Endodermal cell (in vitro differentiated cells): Measurements from ENCODE around the gene LSP1. TPM values are rescaled to one million over a fixed set of nuclear protein-coding genes. Genes with fewer than 3 reads are reported as not detected.

Source experiments
- DNase-seq: peaks from one replicate; pipeline ENCODE4 v3.0.0-alpha.2; 2017
- H3K27ac ChIP-seq: 2 replicates; pipeline ENCODE4 v1.5.1; 2013; ENCODE audit warnings: mild to moderate bottlenecking, low read depth, low read length, moderate library complexity
- H3K27me3 ChIP-seq: 2 replicates; pipeline ENCODE4 v1.6.1; 2013; ENCODE audit warnings: mild to moderate bottlenecking, low read length, moderate library complexity; ENCODE audit not compliant: insufficient read depth, control insufficient read depth, poor library complexity, severe bottlenecking
- H3K36me3 ChIP-seq: 2 replicates; pipeline ENCODE4 v1.7.0; 2013; ENCODE audit warnings: mild to moderate bottlenecking, low read length, moderate library complexity; ENCODE audit not compliant: control insufficient read depth, insufficient read depth
- H3K4me1 ChIP-seq: one replicate; pipeline ENCODE4 v1.7.0; 2013; ENCODE audit warnings: low read length; ENCODE audit not compliant: control insufficient read depth, insufficient read depth
- H3K4me3 ChIP-seq: 2 replicates; pipeline ENCODE4 v1.5.1; 2013; ENCODE audit warnings: mild to moderate bottlenecking, low read length, moderate library complexity
- H3K9ac ChIP-seq: 2 replicates; pipeline ENCODE4 v1.6.1; 2013; ENCODE audit warnings: mild to moderate bottlenecking, low read length, moderate library complexity; ENCODE audit not compliant: poor library complexity, severe bottlenecking; ENCODE audit errors: extremely low read depth
- H3K9me3 ChIP-seq: 2 replicates; pipeline ENCODE4 v1.6.1; 2013; ENCODE audit warnings: mild to moderate bottlenecking, low read length, moderate library complexity; ENCODE audit not compliant: control insufficient read depth
- H3K27ac Mint-ChIP-seq: 2 replicates; pipeline ENCODE4 v1.8.0; 2020; ENCODE audit warnings: mixed read lengths
- H3K27me3 Mint-ChIP-seq: 2 replicates; pipeline ENCODE4 v1.8.0; 2021; ENCODE audit warnings: mild to moderate bottlenecking, mixed read lengths; ENCODE audit not compliant: insufficient read depth
- H3K36me3 Mint-ChIP-seq: 2 replicates; pipeline ENCODE4 v1.8.0; 2020; ENCODE audit warnings: low read depth, mixed read lengths
- H3K4me1 Mint-ChIP-seq: 2 replicates; pipeline ENCODE4 v1.8.0; 2020; ENCODE audit warnings: mixed read lengths
- H3K4me3 Mint-ChIP-seq: 2 replicates; pipeline ENCODE4 v1.8.0; 2020; ENCODE audit warnings: mild to moderate bottlenecking, moderate library complexity, mixed read lengths
- H3K9me3 Mint-ChIP-seq: 2 replicates; pipeline ENCODE4 v1.8.0; 2020; ENCODE audit warnings: mild to moderate bottlenecking, mixed read lengths
- WGBS, 2 experiments: methylation state at CpG; one replicate each; pipeline versions ENCODE4 v1.1.5 to v1.1.7; 2013; ENCODE audit warnings: missing lambda C conversion rate in 2 of 2, mixed read lengths in 1 of 2; ENCODE audit not compliant: insufficient coverage in 1 of 2, insufficient read length in 1 of 2; 5-methylcytosine and 5-hydroxymethylcytosine counted together
- total RNA-seq, 2 donors: library from RNA; stranded (reverse); fragmentation: NEBNext Ultra II Directional in 1 of 2; extraction: Animal tissue kit (Norgen Biotek cat#: 25700) in 1 of 2; gene quantifications; 2 replicates in 1 of 2; 3 replicates in 1 of 2; pipeline ENCODE4 v1.2.1, GENCODE V29; 2021
- TF ChIP-seq, protein P1 (sequence below): fragments of 200-600 bp; sonication (generic); conservative IDR thresholded peaks from 2 replicates; pipeline ENCODE4 v1.5.0; 2021; ENCODE audit warnings: antibody characterized with exemption, mild to moderate bottlenecking

LSP1 gene
- total RNA-seq, 2 donors from 2014 or later, result not detected

- no peaks in the 10 kb centered on the region for H3K9me3 ChIP-seq
- H3K36me3 Mint-ChIP-seq, result no peaks in the 10 kb centered on the region
- no peaks in the 10 kb centered on the region for H3K27me3 ChIP-seq
- 92 to 94% methylated on average over 4 to 6 of the region's 7 CpGs for WGBS, 2 experiments
- peaks cover 2% of the 10 kb centered on the region for H3K27me3 Mint-ChIP-seq
- TF ChIP-seq, protein P1, sequence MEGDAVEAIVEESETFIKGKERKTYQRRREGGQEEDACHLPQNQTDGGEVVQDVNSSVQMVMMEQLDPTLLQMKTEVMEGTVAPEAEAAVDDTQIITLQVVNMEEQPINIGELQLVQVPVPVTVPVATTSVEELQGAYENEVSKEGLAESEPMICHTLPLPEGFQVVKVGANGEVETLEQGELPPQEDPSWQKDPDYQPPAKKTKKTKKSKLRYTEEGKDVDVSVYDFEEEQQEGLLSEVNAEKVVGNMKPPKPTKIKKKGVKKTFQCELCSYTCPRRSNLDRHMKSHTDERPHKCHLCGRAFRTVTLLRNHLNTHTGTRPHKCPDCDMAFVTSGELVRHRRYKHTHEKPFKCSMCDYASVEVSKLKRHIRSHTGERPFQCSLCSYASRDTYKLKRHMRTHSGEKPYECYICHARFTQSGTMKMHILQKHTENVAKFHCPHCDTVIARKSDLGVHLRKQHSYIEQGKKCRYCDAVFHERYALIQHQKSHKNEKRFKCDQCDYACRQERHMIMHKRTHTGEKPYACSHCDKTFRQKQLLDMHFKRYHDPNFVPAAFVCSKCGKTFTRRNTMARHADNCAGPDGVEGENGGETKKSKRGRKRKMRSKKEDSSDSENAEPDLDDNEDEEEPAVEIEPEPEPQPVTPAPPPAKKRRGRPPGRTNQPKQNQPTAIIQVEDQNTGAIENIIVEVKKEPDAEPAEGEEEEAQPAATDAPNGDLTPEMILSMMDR, result no peak
- H3K4me1 ChIP-seq, result no peaks in the 10 kb centered on the region
- H3K4me3 Mint-ChIP-seq, result no peak overlapping the region
- DNase-seq, result no peak
- no peaks in the 10 kb centered on the region for H3K36me3 ChIP-seq
- no peak overlapping the region for H3K27ac ChIP-seq
- H3K9ac ChIP-seq, result no peak overlapping the region
- no peaks in the 10 kb centered on the region for H3K9me3 Mint-ChIP-seq
- peaks cover 13% of the 10 kb centered on the region for H3K4me1 Mint-ChIP-seq
- no peak overlapping the region for H3K27ac Mint-ChIP-seq
- H3K4me3 ChIP-seq, result no peak overlapping the region
Observed at GRCh38 chr11:1909524-1909923, 56.6 kb downstream of the LSP1 start.

- H3K9me3 ChIP-seq, result no peaks in the 10 kb centered on the region
- H3K4me1 ChIP-seq, result no peaks in the 10 kb centered on the region
- peaks cover 8% of the 10 kb centered on the region for H3K4me1 Mint-ChIP-seq
- peaks cover 2% of the 10 kb centered on the region for H3K27me3 Mint-ChIP-seq
- TF ChIP-seq, protein P1, result no peak
- no peaks in the 10 kb centered on the region for H3K36me3 ChIP-seq
- H3K27me3 ChIP-seq, result no peaks in the 10 kb centered on the region
- H3K27ac Mint-ChIP-seq, result no peak overlapping the region
- peaks cover 5% of the 10 kb centered on the region for H3K9me3 Mint-ChIP-seq
- H3K4me3 Mint-ChIP-seq, result no peak overlapping the region
- no peak overlapping the region for H3K9ac ChIP-seq
- H3K36me3 Mint-ChIP-seq, result no peaks in the 10 kb centered on the region
- H3K27ac ChIP-seq, result no peak overlapping the region
- no peak overlapping the region for H3K4me3 ChIP-seq
- 92 to 99% methylated on average over 11 to 13 of the region's 13 CpGs for WGBS, 2 experiments
- no peak for DNase-seq
Observed at GRCh38 chr11:1912289-1912878, 59.5 kb downstream of the LSP1 start.

GRCh38 chr11:1913271-1914060 is 60.6 kb downstream of the LSP1 start:
- Mint-ChIP-seq H3K27ac (no peak overlapping the region), H3K9me3 (peaks cover 5% of the 10 kb centered on the region), H3K27me3 (peaks cover 2% of the 10 kb centered on the region), H3K4me1 (peaks cover 2% of the 10 kb centered on the region), H3K4me3 (no peak overlapping the region), H3K36me3 (no peaks in the 10 kb centered on the region)
- Histone ChIP-seq H3K4me3 (no peak overlapping the region), H3K9ac (no peak overlapping the region), H3K9me3 (no peaks in the 10 kb centered on the region), H3K27ac (no peak overlapping the region), H3K36me3 (no peaks in the 10 kb centered on the region), H3K27me3 (no peaks in the 10 kb centered on the region), H3K4me1 (no peaks in the 10 kb centered on the region)
- TF ChIP-seq, protein P1, result no peak
- 92 to 94% methylated on average over 30 of the region's 31 CpGs for WGBS, 2 experiments
- DNase-seq, result no peak
